Mammary epithelial cell (primary cell): ENCODE data around the gene AXIN1.

Experiments used
- EZH2 ChIP-seq: IDR thresholded peaks from 2 replicates; pipeline ENCODE4 v1.6.1; 2012; ENCODE audit warnings: low read length, inconsistent platforms, borderline replicate concordance
- TF ChIP-seq, protein P1 (sequence below), 2 donors: IDR thresholded peaks in 1 of 2; conservative IDR thresholded peaks in 1 of 2; 2 replicates each; pipeline ENCODE4 v1.5.1; 2011 to 2012; ENCODE audit warnings: inconsistent platforms in 2 of 2, low read length in 2 of 2, mild to moderate bottlenecking in 2 of 2, control low read depth in 1 of 2, low read depth in 1 of 2; ENCODE audit not compliant: insufficient read depth in 1 of 2; ENCODE audit errors: extremely low read depth in 1 of 2

DNA sequence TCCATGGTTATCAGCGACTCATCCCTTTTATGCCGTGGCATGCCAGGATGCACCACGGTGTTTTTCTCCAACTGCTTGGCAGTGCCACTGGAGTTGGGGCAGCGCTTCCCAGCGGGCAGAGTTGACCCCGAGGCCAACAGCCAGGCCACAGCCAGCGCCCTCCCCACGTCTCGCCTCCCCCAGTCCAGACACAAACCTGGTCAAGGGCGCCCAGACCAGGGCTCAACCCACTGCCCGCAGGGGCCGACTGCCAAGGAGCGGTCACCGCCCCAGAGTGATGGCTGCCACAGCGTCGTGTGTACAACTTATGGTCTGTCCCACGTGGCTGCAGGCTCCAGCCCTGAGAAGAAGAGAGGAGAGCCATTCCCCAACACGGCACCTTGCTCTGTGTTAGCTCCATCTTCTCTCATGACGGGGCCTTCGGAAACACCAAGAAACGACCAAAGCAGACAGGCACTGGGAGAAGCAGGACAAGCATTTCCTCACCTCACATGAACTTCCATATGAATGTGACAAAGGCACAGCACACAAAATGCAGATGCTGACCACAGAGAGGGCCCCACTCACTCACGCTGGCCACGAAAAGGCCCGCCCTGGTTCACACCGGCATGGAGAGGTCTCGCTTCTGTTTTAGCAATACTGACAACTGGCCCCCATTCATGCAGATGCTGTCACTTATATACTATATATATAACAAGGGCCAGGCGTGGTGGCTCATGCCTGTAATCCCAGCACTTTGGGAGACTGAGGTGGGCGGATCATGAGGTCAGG, 27.0 kb downstream of the AXIN1 start:
- TF ChIP-seq, protein P1, sequence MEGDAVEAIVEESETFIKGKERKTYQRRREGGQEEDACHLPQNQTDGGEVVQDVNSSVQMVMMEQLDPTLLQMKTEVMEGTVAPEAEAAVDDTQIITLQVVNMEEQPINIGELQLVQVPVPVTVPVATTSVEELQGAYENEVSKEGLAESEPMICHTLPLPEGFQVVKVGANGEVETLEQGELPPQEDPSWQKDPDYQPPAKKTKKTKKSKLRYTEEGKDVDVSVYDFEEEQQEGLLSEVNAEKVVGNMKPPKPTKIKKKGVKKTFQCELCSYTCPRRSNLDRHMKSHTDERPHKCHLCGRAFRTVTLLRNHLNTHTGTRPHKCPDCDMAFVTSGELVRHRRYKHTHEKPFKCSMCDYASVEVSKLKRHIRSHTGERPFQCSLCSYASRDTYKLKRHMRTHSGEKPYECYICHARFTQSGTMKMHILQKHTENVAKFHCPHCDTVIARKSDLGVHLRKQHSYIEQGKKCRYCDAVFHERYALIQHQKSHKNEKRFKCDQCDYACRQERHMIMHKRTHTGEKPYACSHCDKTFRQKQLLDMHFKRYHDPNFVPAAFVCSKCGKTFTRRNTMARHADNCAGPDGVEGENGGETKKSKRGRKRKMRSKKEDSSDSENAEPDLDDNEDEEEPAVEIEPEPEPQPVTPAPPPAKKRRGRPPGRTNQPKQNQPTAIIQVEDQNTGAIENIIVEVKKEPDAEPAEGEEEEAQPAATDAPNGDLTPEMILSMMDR (conservative IDR thresholded peaks at IDR 0.05 in 1 of 2, IDR thresholded peaks at IDR 0.05 in 1 of 2; ENCODE audit: extremely low read depth in 1 of 2, insufficient read depth in 1 of 2, low read depth in 1 of 2, low read length in 2 of 2): no peak
- no peak for TF ChIP-seq EZH2
